PC-9 (cell line): ENCODE measurements around the gene SH3RF3. TPM values are rescaled to one million over a fixed set of nuclear protein-coding genes. Genes with fewer than 3 reads are reported as not detected.
"Not testable (repeated sequence)": the region's sequence is repeated elsewhere in the genome, so short reads cannot be mapped to it uniquely, and the experiment has no call there.

Experiments used
- BruUV-seq: library from RNA; stranded (reverse); fragments of 400-500 nt; replicated peaks from 2 replicates; lab custom pipeline; 2021; lab: Mats Ljungman, UMichigan
- CTCF ChIA-PET: fragments of 300-600 bp; sonication (Branson Sonifier 250); formaldehyde crosslinking; loops from one replicate; lab custom pipeline; 2022; ENCODE audit warnings: antibody characterized with exemption; lab: Charles Lee
- POLR2A ChIA-PET: fragments of 300-600 bp; sonication (Branson Sonifier 250); formaldehyde crosslinking; loops from one replicate; lab custom pipeline; 2022; ENCODE audit warnings: antibody characterized with exemption; ENCODE audit not compliant: unreplicated experiment; lab: Charles Lee
- DNase-seq, 2 experiments: peaks; one replicate each; pipeline versions ENCODE4 v3.0.0 to v3.0.0-alpha.2; 2015 to 2022; ENCODE audit warnings: mixed read lengths in 1 of 2
- H2AFZ ChIP-seq: fragments of 200-600 bp; sonication (generic); 2 replicates; pipeline ENCODE4 v1.8.1; 2017; ENCODE audit warnings: antibody characterized with exemption
- H3F3A ChIP-seq: fragments of 200-600 bp; sonication (generic); 2 replicates; pipeline ENCODE4 v1.8.1; 2017; ENCODE audit warnings: antibody characterized with exemption, mild to moderate bottlenecking, low read depth; ENCODE audit not compliant: insufficient read depth
- H3K27ac ChIP-seq: fragments of 200-600 bp; sonication (generic); 2 replicates; pipeline ENCODE4 v1.6.1; 2016; ENCODE audit warnings: mixed run types
- H3K27me3 ChIP-seq: fragments of 200-600 bp; sonication (generic); 2 replicates; pipeline ENCODE4 v1.6.1; 2016; ENCODE audit warnings: low read depth, mixed run types; ENCODE audit not compliant: insufficient read depth
- H3K36me3 ChIP-seq: fragments of 200-600 bp; sonication (generic); 2 replicates; pipeline ENCODE4 v1.6.1; 2016; ENCODE audit warnings: low read depth, mixed run types
- H3K4me1 ChIP-seq: fragments of 200-600 bp; sonication (generic); replicated peaks from 2 replicates; pipeline ENCODE4 v1.6.1; 2016; ENCODE audit warnings: mixed run types; ENCODE audit not compliant: insufficient read depth
- H3K4me2 ChIP-seq: fragments of 200-600 bp; sonication (generic); 2 replicates; pipeline ENCODE4 v1.6.1; 2017; ENCODE audit warnings: mixed run types
- H3K4me3 ChIP-seq: fragments of 200-600 bp; sonication (generic); 2 replicates; pipeline ENCODE4 v1.6.1; 2016; ENCODE audit warnings: mixed run types
- H3K79me2 ChIP-seq: fragments of 200-600 bp; sonication (generic); 2 replicates; pipeline ENCODE4 v1.6.1; 2017; ENCODE audit warnings: low read depth, mixed run types
- H3K9me2 ChIP-seq: fragments of 200-600 bp; sonication (generic); 2 replicates; pipeline ENCODE4 v1.8.1; 2017; ENCODE audit warnings: mild to moderate bottlenecking; ENCODE audit not compliant: insufficient read depth
- H3K9me3 ChIP-seq: fragments of 200-600 bp; sonication (generic); 2 replicates; pipeline ENCODE4 v1.8.1; 2016; ENCODE audit warnings: low read depth; ENCODE audit not compliant: insufficient read depth
- H4K20me1 ChIP-seq: fragments of 200-600 bp; sonication (generic); 2 replicates; pipeline ENCODE4 v1.8.1; 2017; ENCODE audit not compliant: insufficient read depth
- CTCF ChIP-seq: fragments of 200-600 bp; sonication (generic); conservative IDR thresholded peaks from 2 replicates; pipeline ENCODE4 v1.6.1; 2017; ENCODE audit warnings: mixed run types, antibody characterized with exemption, mild to moderate bottlenecking, moderate library complexity
- EZH2 ChIP-seq: fragments of 200-600 bp; sonication (generic); IDR thresholded peaks from 2 replicates; pipeline ENCODE4 v1.8.0; 2017; ENCODE audit warnings: antibody characterized with exemption, low read depth
- intact Hi-C: fragments of 100-400 bp; cut with micrococcal nuclease; formaldehyde crosslinking; loops from one replicate; pipeline ENCODE4 v1.10.0; 2022; ENCODE audit not compliant: unreplicated experiment
- total RNA-seq: library from RNA; stranded (reverse); gene quantifications from 2 replicates; pipeline ENCODE4 v1.2.3, GENCODE V29; 2021

Gene SH3RF3
- total RNA-seq, 1 experiment from 2014 or later = 6.1 TPM

- H3K79me2 ChIP-seq = no peaks in the 10 kb centered on the region
- BruUV-seq = no TSS peak
These were observed 10.7 kb upstream of the SH3RF3 start for GRCh38 chr2:109118321-109118720.

GRCh38 chr2:109120166-109120565 lies 8.8 kb upstream of the SH3RF3 start:
- Histone ChIP-seq H3K4me2 (peak overlapping the region; percentile 40), H3K27ac (peak overlapping the region; percentile 13; the same call in 1 of the 2 replicates), H3K79me2 (no peaks in the 10 kb centered on the region), H3K4me3 (no peak overlapping the region), H3K9me3 (no peaks in the 10 kb centered on the region), H3K27me3 (no peaks in the 10 kb centered on the region), H3K36me3 (no peaks in the 10 kb centered on the region), H3F3A (peaks cover 10% of the 10 kb centered on the region; the same call in 1 of the 2 replicates), H4K20me1 (no peaks in the 10 kb centered on the region), H3K4me1 (peaks cover 25% of the 10 kb centered on the region), H3K9me2 (no peaks in the 10 kb centered on the region), H2AFZ (no peak overlapping the region)
- no TSS peak for BruUV-seq
- POLR2A ChIA-PET = no interaction called here
- CTCF ChIA-PET = no interaction called here
- intact Hi-C loops = loop anchor here (10.0 kb wide), 1 partner anchor 485 kb away; no protein-coding TSS in a partner anchor
- peak in 1 of 2 experiments; percentile 17 for DNase-seq
- TF ChIP-seq CTCF (no peak), EZH2 (no peak)

More at GRCh38 chr2:109118321-109118720, 10.7 kb upstream of the SH3RF3 start:
- H3K4me1 ChIP-seq = peaks cover 19% of the 10 kb centered on the region
- intact Hi-C loops = no loop called here
- H3K4me3 ChIP-seq = no peak overlapping the region
- H3K36me3 ChIP-seq = no peaks in the 10 kb centered on the region
- POLR2A ChIA-PET = no interaction called here
- 0 out of 2 replicates have a peak, but pooled peaks cover 3% of the 10 kb centered on the region for H3F3A ChIP-seq
- H3K27me3 ChIP-seq = no peaks in the 10 kb centered on the region
- H3K9me3 ChIP-seq = no peaks in the 10 kb centered on the region
- no peaks in the 10 kb centered on the region for H4K20me1 ChIP-seq
- TF ChIP-seq CTCF (no peak), EZH2 (no peak)
- CTCF ChIA-PET = no interaction called here
- H3K27ac ChIP-seq = no peak overlapping the region
- no peaks in the 10 kb centered on the region for H3K9me2 ChIP-seq
- no peak for DNase-seq
- H3K4me2 ChIP-seq = no peak overlapping the region
- no peak overlapping the region for H2AFZ ChIP-seq

- H3K4me1 ChIP-seq = peaks cover 30% of the 10 kb centered on the region
- H3K9me3 ChIP-seq, H3K79me2 ChIP-seq, POLR2A ChIA-PET, H4K20me1 ChIP-seq, H3K9me2 ChIP-seq, BruUV-seq, H3K36me3 ChIP-seq, H3K4me3 ChIP-seq, H2AFZ ChIP-seq, H3K27me3 ChIP-seq: not testable (repeated sequence)
- intact Hi-C loops = loop anchor here (10.0 kb wide), 1 partner anchor 484 kb away; no protein-coding TSS in a partner anchor
- H3K4me2 ChIP-seq = peak overlapping the region; percentile 40
- DNase-seq = peak; percentile 46 to 72
- peaks cover 16% of the 10 kb centered on the region for H3F3A ChIP-seq
- CTCF ChIA-PET = interaction anchor here (0.7 kb wide), 3 partner anchors 131 to 559 kb away, joined by 3 to 4 read pairs (median 4); no protein-coding TSS in a partner anchor
- H3K27ac ChIP-seq = peak overlapping the region; percentile 41; the same call in 1 of the 2 replicates
These were observed 8.3 kb upstream of the SH3RF3 start for GRCh38 chr2:109120686-109121085.
